K562 (cell line): ENCODE results near the gene PLEKHA8. TPM values are rescaled to one million over a fixed set of nuclear protein-coding genes. Genes with fewer than 3 reads are reported as not detected.

ENCODE experiments used
- DEAF1 ChIP-seq: fragments of 450-650 bp; formaldehyde crosslinking; IDR thresholded peaks from 2 replicates; pipeline ENCODE4 v1.4.0; 2020; ENCODE audit warnings: mild to moderate bottlenecking, moderate library complexity
- RAD21 ChIP-seq, 2 experiments: fragments of 250-450 bp in 1 of 2; fragments of 450-650 bp in 1 of 2; sonication (Bioruptor Pico) in 1 of 2; formaldehyde crosslinking in 1 of 2; IDR thresholded peaks in 1 of 2; conservative IDR thresholded peaks in 1 of 2; 2 replicates each; pipeline versions ENCODE4 v1.4.0 to v1.8.0; 2020 to 2022; ENCODE audit warnings: mild to moderate bottlenecking in 2 of 2, moderate library complexity in 1 of 2
- REST ChIP-seq, 2 experiments: fragments of 450-650 bp; formaldehyde crosslinking in 1 of 2; IDR thresholded peaks; 2 replicates each; pipeline versions ENCODE4 v1.4.0 to v1.6.1; 2014 to 2020; ENCODE audit warnings: mild to moderate bottlenecking in 2 of 2, borderline replicate concordance in 1 of 2, low read depth in 1 of 2
- SMC3 ChIP-seq: conservative IDR thresholded peaks from 2 replicates; pipeline ENCODE4 v1.6.1; 2011; ENCODE audit warnings: low read depth, low read length, improper control_type of control experiment; ENCODE audit not compliant: insufficient read depth
- polyA plus RNA-seq, 8 experiments: library from polyadenylated mRNA; depleted of rRNA in 4 of 8; stranded (reverse) in 5 of 8; unstranded in 3 of 8; fragments of >200 nt; fragmentation: Nextera tagmentation in 2 of 8; fragmentation: Illumina TruSeq in 1 of 8; extraction: Ambion mirVana in 2 of 8; extraction: Trizol in 1 of 8; gene quantifications; 2 replicates each; pipeline versions ENCODE4 v1.2.1 to v1.2.3, GENCODE V29; 2011 to 2014; ENCODE audit warnings: inconsistent platforms in 1 of 8, missing spikeins in 1 of 8
- total RNA-seq, 7 experiments: library from RNA; depleted of rRNA in 6 of 7; stranded (reverse); fragments of >200 nt in 6 of 7; fragmentation: Illumina TruSeq in 2 of 7; extraction: Trizol in 2 of 7; gene quantifications; 2 replicates each; pipeline versions ENCODE4 v1.2.1 to v1.2.3, GENCODE V29; 2011 to 2021; ENCODE audit warnings: low replicate concordance in 1 of 7

Gene PLEKHA8
- total and polyA plus RNA-seq, 9 of the 15 experiments (the other 6 are each of a cell fraction or from before 2014, with no cell fraction given), result 3.2 to 16.3 (median 11.8) TPM

GRCh38 chr7:30164567-30164966 lies 136.4 kb downstream of the PLEKHA8 start (continued):
- peak; percentile 40; the same call in 1 of the 2 replicates for TF ChIP-seq REST (IDR thresholded peaks at IDR 0.05; ENCODE audit: borderline replicate concordance)
- no peak for TF ChIP-seq REST (CRISPR knock-in tag; IDR thresholded peaks at IDR 0.05; ENCODE audit: low read depth)
- peak; percentile 78 for TF ChIP-seq DEAF1
- TF ChIP-seq RAD21 (CRISPR knock-in tag; conservative IDR thresholded peaks at IDR 0.05 in 1 of 2, IDR thresholded peaks at IDR 0.05 in 1 of 2), result peak; percentile 75 to 79
- TF ChIP-seq SMC3, result peak; percentile 39; the same call in 1 of the 2 replicates
